HG02678 (cell line): ENCODE data around the gene SLC25A31.

Experiments used
- ATAC-seq: cut with Tn5 transposase; IDR thresholded peaks from one replicate; pipeline ENCODE4 v1.9.1; 2021; ENCODE audit warnings: mild to moderate bottlenecking, moderate library complexity; ENCODE audit not compliant: unreplicated experiment

Gene SLC25A31

GRCh38 chr4:127776620-127777019 is 46.4 kb downstream of the SLC25A31 start:
- no peak for ATAC-seq

- ATAC-seq = no peak
Observed at GRCh38 chr4:127777487-127777886, 47.3 kb downstream of the SLC25A31 start.

- no peak for ATAC-seq
Observed at GRCh38 chr4:127778102-127778501, 47.9 kb downstream of the SLC25A31 start.

GRCh38 chr4:127780598-127780997 is 50.4 kb downstream of the SLC25A31 start:
- ATAC-seq = no peak

- ATAC-seq = peak; percentile 39
Observed at GRCh38 chr4:127781300-127782024, 51.3 kb downstream of the SLC25A31 start.

- ATAC-seq = peak; percentile 71
Observed at GRCh38 chr4:127782025-127782274, 51.8 kb downstream of the SLC25A31 start.

- peak; percentile 34 for ATAC-seq
Observed at GRCh38 chr4:127782275-127783025, 52.2 kb downstream of the SLC25A31 start, which contains the start of gene HSPA4L. Gene HSPA4L (plus strand): TSS chr4:127782322. CDS start chr4:127782551, 229 bp downstream.

- ATAC-seq = peak; percentile 19
Observed at GRCh38 chr4:127783026-127783769, 53.0 kb downstream of the SLC25A31 start.

GRCh38 chr4:127783955-127784770 is 54.0 kb downstream of the SLC25A31 start:
- ATAC-seq = no peak

GRCh38 chr4:127788517-127788916 is 58.3 kb downstream of the SLC25A31 start:
- ATAC-seq = peak; percentile 61

GRCh38 chr4:127791391-127791790 is 61.2 kb downstream of the SLC25A31 start:
- ATAC-seq = no peak

- ATAC-seq = no peak
Observed at GRCh38 chr4:127793528-127793927, 63.3 kb downstream of the SLC25A31 start.

- ATAC-seq = no peak
Observed at GRCh38 chr4:127799711-127800110, 69.5 kb downstream of the SLC25A31 start.

- no peak for ATAC-seq
Observed at GRCh38 chr4:127809173-127809800, 79.1 kb downstream of the SLC25A31 start.

- ATAC-seq = no peak
Observed at GRCh38 chr4:127810551-127810950, 80.4 kb downstream of the SLC25A31 start.

GRCh38 chr4:127822430-127822829 is 92.2 kb downstream of the SLC25A31 start:
- no peak for ATAC-seq
